ENCODE measurements around the gene MTHFSD.

Gene MTHFSD

DNA sequence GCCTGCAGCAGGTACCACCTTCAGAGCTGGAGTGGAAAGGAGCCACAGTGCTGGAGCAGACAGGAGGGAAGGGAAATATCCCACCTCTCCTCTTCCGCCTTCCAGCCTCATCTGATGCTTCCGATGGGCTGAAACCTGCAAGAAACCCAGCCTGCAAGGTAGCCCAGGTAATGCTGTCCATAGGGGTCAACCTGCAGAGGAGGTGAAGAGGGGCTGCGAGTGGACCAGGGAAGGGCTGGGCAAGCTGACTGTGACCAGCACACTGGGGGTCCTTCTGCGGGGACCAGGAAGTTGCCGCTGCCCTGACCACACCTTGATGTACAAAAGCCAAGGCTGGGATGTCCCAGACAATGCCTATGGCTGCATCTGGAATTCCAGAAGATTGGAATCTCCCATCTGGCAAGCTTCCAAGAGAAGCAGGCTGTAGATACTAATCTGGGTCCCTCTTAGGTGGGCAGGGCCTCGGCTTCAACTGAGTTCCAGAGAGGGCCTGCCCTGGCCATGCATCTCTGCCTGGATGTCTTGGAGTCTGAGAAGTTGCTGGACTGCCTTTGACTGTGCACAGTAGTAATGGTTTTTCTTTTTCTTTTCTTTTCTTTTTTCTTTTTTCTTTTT, 29.1 kb upstream of the MTHFSD start:
- DNase-seq (ENCODE audit: low read depth in 2 of 2), result no peak

GRCh38 chr16:86581458-86581857, 26.4 kb upstream of the MTHFSD start:
- DNase-seq (ENCODE audit: low read depth in 2 of 2), result no peak

GRCh38 chr16:86580791-86581170, 25.7 kb upstream of the MTHFSD start:
- DNase-seq (ENCODE audit: low read depth in 2 of 2), result no peak

DNA sequence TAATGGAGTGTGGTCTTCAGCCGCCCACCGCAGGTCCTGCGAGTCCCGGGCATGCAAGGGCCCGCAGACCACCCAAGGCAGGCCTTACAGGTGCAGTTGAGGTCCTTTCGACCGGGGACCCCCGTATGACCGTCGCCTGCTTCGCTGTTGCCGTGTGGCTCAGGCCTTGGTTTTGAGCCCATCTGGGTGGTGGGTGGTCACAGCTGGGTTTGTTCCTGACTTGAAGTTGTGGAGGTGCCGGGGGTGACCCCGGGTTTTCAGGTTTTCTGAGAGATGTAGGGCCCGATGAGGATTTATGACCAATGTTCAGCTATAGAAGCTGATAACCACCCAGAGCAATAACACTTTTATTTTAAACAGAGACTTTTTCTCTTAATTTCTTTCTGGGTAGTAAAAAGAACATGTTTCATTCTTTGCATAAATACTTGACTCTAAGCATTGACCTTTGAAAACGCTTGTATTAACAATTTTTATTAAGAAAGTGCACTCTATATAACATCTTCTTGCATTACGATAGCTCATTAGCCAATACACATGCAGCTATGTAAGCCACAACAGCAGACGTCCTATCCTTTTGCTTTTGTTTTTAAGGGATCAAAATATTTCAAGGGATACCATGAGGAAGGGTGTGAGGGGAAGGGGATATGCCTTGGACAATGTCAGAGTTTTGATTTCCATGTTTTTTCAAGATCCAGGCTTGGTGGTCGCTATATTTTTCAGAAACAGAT, 25.2 kb upstream of the MTHFSD start:
- no peak for DNase-seq (ENCODE audit: low read depth in 2 of 2)

GRCh38 chr16:86579268-86580062, 24.4 kb upstream of the MTHFSD start:
- no peak for DNase-seq (ENCODE audit: low read depth in 2 of 2)

- DNase-seq (ENCODE audit: low read depth in 2 of 2), result no peak
Measured at GRCh38 chr16:86578611-86579267, 23.7 kb upstream of the MTHFSD start.

DNA sequence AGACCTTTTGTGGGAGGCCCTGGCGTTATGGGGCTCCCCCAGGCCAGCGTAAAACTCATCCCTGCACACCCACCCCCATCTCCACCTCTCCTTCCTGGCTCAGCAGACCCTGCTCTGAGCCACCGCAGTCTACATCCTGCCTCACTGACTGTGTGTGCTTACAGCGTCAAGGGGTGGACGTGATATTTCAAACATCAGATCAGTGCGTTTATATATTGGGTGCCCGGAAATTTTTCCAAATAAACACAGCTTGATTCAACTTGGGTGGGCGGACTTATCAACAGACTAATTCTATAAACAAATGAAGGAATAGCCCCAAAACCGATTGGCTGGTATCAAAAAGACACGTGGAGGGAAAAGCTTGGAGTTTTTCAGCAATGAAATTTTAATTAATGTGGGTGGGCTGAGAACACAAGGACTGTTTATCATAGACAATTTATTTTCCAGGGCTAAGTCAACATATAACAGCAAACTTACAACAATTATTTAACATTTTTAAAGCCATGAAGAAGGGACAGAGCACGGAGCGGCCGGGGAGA, 23.1 kb upstream of the MTHFSD start, which contains the start of gene FOXL1:
FOXL1 (plus strand) TSS at position 489 of the 539 bp plus-strand sequence. CDS start 175 bp downstream, outside the sequence.
- no peak for DNase-seq (ENCODE audit: low read depth in 2 of 2)

DNA sequence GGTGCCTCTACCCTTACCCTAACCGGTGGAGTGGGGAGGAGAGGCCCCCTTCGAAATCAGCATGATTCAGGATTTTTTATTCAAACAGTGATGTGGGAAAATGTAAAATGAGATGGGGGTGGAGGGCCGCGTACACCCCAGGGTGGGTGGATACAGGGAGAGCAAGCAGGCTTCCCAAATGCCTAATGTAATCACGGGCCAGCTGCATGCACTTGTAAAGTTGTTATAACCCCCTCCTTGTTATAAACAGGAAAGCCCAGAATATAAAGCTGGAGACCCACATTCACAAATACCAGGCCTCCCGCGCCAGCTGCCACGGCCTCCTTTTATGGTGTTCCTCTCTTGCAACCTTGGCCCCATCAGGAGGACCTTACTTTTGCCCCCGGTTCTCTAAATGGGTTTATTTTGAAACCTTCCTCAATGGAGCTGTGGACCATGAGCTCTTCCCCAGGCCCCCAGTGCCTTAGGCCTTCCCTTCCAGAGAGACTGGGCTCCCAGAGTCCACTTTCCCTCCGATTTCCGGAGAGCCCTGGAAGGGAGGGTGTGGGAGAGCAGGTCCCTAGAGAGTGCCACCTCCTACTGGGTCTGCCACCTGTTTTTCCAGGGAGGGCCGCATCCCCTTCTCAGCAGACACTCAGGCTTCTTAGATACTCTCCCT, 22.4 kb upstream of the MTHFSD start:
- no peak for DNase-seq (ENCODE audit: low read depth in 2 of 2)

DNA sequence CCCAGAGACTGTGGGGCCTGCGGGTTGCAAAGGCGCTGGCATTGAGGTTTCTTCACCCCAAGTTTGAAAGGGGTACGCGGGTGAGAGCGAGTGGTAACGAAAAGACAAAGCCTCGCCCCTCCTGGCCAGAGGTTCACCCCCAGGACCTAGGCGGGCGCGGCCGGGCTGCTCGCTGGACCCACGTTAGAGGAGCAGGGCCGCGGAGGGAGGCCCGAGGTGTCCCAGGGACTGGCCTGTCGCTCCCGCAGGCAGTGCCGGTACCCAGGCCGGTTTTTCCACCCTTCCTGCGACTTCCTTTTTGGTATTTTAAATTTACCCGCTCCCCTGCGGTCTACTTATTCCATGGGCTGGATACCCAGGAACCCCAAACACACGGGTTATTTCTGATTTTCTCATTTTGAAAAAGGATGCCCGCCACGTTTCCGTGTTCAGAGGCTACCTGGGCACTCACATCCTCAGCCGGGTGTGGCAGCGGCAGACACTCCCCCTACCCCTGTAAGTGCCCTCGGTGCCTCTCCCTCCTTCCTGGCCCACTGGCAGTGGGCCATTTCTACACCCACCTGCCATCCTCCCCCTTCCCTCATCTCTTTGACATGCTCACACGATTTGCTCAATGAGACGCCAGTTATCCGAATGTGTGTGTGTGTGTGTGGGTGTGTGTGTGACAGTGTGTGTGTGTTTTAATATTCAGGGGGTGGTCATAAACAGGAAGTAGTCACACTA, 21.7 kb upstream of the MTHFSD start:
- DNase-seq (ENCODE audit: low read depth in 2 of 2), result no peak

DNA sequence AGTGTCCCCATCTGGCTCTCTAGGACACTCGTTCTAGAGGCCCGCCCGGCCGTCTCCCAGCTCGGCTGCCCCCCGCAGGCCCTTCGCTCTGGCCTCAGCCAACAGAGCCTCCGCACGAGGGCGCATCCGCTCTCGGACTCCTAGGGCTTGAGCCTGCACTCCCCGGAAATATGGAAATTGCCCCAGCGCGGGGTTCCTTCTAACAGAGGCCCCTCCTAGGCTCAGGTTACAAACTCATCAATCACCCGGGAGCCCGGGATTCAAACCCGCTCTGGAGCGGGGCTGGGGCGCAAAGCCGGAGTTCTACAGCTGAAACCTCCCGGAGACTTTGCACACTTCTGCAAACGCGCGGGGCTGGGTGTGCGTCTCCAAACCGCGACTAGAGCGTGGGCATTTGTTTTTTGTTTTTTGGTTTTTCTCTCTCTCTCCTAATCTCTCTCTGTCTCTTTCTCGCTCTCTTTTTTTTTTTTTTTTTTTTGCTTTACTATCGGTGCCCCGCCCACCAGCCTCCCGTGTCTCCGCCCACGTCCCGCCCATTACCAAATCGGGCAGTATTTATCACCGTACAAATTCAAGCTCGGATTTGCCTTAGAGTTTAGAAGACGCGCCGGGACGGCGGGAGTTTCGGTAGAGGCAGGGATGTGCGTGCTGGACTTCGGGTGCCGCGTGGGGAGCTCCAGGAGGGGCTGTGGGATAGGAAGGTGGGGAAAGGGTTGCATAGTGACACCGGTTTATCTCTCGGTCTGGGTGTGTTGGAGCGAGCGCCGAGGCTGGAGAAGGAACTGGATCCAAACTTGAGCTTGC, 20.9 kb upstream of the MTHFSD start:
- no peak for DNase-seq (ENCODE audit: low read depth in 2 of 2)

GRCh38 chr16:86575095-86575685, 20.2 kb upstream of the MTHFSD start:
- DNase-seq (ENCODE audit: low read depth in 2 of 2), result no peak

- no peak for DNase-seq (ENCODE audit: low read depth in 2 of 2)
Measured at GRCh38 chr16:86574646-86575045, 19.6 kb upstream of the MTHFSD start.

GRCh38 chr16:86573646-86574508, 18.8 kb upstream of the MTHFSD start:
- DNase-seq (ENCODE audit: low read depth in 2 of 2), result no peak

DNA sequence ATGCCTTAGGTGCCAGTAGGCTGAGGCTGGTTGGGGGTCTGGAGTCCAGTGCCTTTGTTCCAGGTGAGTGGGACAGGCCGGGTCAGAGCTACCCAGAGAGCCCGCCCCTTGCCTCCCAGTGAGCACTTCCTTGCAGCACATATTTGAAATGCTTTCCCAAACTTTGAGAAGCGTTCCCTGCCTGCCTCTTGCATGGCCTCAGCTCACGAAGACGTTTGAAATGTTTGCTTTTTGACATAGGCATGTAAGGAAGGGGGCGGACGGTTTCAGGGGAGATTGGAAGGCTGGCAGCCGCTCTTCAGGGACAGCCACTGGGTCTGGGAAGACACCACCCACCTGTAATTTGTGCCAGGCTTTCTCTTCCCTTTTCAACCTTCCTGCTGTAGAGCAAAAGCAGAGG, 18.2 kb upstream of the MTHFSD start:
- DNase-seq (ENCODE audit: low read depth in 2 of 2), result no peak

DNA sequence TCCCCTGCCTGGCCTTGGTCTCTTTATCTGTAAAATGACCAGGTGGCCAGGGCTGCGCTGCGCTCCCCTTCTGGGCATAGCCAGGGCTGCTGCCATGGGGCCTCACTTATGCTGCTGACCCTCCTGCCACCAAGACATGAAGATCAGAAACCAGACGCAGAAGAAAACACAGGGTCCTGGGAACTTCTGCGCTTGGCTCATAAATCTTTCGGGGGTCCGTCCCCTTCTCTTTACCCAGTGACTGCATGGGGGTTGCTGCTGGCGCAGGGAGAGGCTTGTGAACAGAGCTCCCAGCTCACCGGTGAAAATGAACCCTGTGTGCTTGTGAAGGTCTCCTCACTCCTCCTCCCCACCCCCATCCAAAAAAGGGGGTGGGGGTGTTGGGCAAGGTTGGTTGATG, 17.6 kb upstream of the MTHFSD start:
- no peak for DNase-seq (ENCODE audit: low read depth in 2 of 2)

GRCh38 chr16:86572041-86572521, 17.0 kb upstream of the MTHFSD start:
- DNase-seq (ENCODE audit: low read depth in 2 of 2), result no peak

GRCh38 chr16:86571530-86571915, 16.5 kb upstream of the MTHFSD start:
- no peak for DNase-seq (ENCODE audit: low read depth in 2 of 2)

Measured in activated CD8-positive, alpha-beta memory T cell treated with anti-CD3 and anti-CD28 coated beads for 4 hours (primary cell).